ENCODE measurements around the gene ACSBG1. TPM values are rescaled to one million over a fixed set of nuclear protein-coding genes. Genes with fewer than 3 reads are reported as not detected.
A peak's percentile ranks its signal among the peaks of the same experiment; 100 is the strongest.

Gene ACSBG1
- total RNA-seq, 1 donor from 2014 or later, result 3.4 TPM

DNA sequence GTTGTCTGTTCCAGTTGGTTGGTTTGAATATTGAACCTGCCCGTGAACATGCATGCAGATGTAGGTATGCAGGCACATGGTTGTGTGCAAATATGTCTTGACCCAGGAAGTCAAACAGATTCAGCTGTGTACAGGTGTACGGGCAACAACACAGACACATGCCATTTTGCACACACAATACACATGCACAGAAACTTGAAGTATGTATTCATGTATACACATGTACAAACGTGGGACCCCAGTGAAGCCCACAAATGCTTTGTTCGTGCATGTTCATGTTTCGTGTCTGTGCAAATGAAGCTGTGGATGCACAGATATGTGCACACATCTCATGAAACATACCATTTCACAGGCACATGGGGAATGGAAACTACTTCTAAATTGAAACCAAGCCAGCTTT, 54.5 kb downstream of the ACSBG1 start:
- no peak overlapping the region for H3K27ac ChIP-seq
- peak in 1 of 2 donors; percentile 52 for DNase-seq (ENCODE audit: extremely low spot score in 2 of 2)

DNA sequence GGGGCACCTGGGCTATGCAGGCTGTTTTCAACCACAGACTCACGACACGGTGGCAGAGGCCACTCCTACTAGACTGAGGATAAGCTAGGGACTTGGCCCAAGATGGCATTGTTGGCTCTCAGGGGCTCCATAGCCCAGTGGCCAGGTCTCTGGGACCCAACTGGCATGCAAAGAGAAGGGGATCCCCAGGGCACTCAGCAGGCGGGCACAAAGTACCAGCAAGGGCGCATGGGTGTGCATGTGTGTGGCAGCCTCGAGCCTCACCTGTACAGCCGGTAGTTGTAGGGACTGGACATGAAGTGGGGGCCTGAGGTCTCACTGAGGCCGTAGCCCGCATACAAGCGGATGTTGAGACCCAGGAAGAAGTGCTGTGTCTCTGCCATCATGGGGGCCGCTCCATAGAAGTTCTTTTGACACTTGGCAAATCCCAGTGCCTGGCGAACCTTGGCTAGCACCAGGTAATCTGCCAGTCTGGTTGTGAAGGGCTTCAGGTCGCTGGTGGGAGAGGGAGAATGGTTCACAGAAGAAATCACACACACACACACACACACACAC, 55.0 kb downstream of the ACSBG1 start:
- no peaks in the 10 kb centered on the region for H3K4me1 ChIP-seq
- H3K27ac ChIP-seq, result no peak overlapping the region
- TF ChIP-seq, protein P1, sequence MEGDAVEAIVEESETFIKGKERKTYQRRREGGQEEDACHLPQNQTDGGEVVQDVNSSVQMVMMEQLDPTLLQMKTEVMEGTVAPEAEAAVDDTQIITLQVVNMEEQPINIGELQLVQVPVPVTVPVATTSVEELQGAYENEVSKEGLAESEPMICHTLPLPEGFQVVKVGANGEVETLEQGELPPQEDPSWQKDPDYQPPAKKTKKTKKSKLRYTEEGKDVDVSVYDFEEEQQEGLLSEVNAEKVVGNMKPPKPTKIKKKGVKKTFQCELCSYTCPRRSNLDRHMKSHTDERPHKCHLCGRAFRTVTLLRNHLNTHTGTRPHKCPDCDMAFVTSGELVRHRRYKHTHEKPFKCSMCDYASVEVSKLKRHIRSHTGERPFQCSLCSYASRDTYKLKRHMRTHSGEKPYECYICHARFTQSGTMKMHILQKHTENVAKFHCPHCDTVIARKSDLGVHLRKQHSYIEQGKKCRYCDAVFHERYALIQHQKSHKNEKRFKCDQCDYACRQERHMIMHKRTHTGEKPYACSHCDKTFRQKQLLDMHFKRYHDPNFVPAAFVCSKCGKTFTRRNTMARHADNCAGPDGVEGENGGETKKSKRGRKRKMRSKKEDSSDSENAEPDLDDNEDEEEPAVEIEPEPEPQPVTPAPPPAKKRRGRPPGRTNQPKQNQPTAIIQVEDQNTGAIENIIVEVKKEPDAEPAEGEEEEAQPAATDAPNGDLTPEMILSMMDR (IDR thresholded peaks at IDR 0.05), result no peak
- TF ChIP-seq POLR2AphosphoS5 (IDR thresholded peaks at IDR 0.05; ENCODE audit: insufficient read depth in 1 of 2, low read depth in 1 of 2), result no peak
- TF ChIP-seq POLR2A (IDR thresholded peaks at IDR 0.05), result no peak

More for the DNA sequence above, 54.5 kb downstream of the ACSBG1 start:
- H3K4me3 ChIP-seq, result no peak overlapping the region
- TF ChIP-seq, protein P1 (IDR thresholded peaks at IDR 0.05), result no peak
- no peaks in the 10 kb centered on the region for H3K36me3 ChIP-seq
- no peaks in the 10 kb centered on the region for H3K9me3 ChIP-seq
- no peaks in the 10 kb centered on the region for H3K4me1 ChIP-seq
- H3K27me3 ChIP-seq, result no peaks in the 10 kb centered on the region
- intact Hi-C loops (cut with DNase I), result no loop called here

DNA sequence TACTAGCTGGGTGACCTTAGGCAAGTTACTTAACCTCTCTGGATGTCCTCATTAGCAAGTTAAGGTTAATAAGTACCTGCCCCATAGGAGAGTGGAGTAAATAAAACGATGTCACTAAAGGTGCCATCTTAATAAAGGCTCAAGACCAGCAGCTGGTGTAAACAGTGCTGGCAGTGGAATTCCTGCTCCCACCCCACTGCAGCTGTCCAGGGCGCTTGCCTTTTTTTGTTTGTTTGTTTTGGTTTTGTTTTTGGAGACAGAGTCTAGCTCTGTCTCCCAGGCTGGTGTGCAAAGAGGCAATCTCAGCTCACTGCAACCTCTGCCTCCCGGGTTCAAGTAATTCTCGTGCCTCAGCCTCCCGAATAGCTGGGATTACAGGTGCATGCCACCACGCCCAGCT, 56.3 kb downstream of the ACSBG1 start:
- TF ChIP-seq POLR2AphosphoS5 (IDR thresholded peaks at IDR 0.05; ENCODE audit: insufficient read depth in 1 of 2, low read depth in 1 of 2) (no peak), POLR2A (IDR thresholded peaks at IDR 0.05) (no peak)
- Histone ChIP-seq H3K4me1 (no peaks in the 10 kb centered on the region), H3K27ac (no peak overlapping the region), H3K4me3 (no peak overlapping the region), H3K27me3 (no peaks in the 10 kb centered on the region), H3K9me3 (no peaks in the 10 kb centered on the region), H3K36me3 (no peaks in the 10 kb centered on the region)
- DNase-seq (ENCODE audit: extremely low spot score in 2 of 2), result no peak
- intact Hi-C loops (cut with DNase I), result no loop called here

More for the DNA sequence above, 55.0 kb downstream of the ACSBG1 start:
- Histone ChIP-seq H3K4me3 (no peak overlapping the region), H3K36me3 (no peaks in the 10 kb centered on the region), H3K27me3 (no peaks in the 10 kb centered on the region), H3K9me3 (no peaks in the 10 kb centered on the region)
- intact Hi-C loops (cut with DNase I), result no loop called here
- DNase-seq (ENCODE audit: extremely low spot score in 2 of 2), result no peak

DNA sequence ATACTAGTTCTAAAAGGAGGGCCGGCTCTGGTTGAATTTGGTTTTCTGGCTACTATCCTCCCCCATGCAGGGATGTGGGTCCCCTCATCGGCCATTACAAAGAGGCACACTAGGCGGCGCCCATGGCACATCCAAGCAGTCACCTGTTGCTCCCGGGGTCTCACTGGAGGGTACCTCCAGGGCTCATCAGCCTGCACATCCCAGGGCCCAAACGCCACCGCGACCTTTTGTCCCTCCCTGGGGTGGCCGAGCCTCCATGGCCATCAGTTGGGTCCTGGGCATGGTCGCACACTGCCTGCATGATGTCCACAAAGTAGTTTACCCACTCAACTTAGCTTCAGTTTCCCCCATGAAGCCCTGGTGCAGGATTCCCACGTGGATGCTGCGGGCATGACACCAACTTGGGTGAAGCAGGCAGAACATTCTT, 56.9 kb downstream of the ACSBG1 start:
- H3K4me1 ChIP-seq, result no peaks in the 10 kb centered on the region
- no peaks in the 10 kb centered on the region for H3K36me3 ChIP-seq
- no peak overlapping the region for H3K4me3 ChIP-seq
- no peaks in the 10 kb centered on the region for H3K9me3 ChIP-seq
- TF ChIP-seq POLR2A (IDR thresholded peaks at IDR 0.05) (no peak), POLR2AphosphoS5 (IDR thresholded peaks at IDR 0.05; ENCODE audit: insufficient read depth in 1 of 2, low read depth in 1 of 2) (no peak)
- TF ChIP-seq, protein P1 (IDR thresholded peaks at IDR 0.05), result peak in 1 of 3 experiments; percentile 29
- no peak overlapping the region for H3K27ac ChIP-seq
- no peaks in the 10 kb centered on the region for H3K27me3 ChIP-seq
- intact Hi-C loops (cut with DNase I), result no loop called here
- no peak for DNase-seq (ENCODE audit: extremely low spot score in 2 of 2)

DNA sequence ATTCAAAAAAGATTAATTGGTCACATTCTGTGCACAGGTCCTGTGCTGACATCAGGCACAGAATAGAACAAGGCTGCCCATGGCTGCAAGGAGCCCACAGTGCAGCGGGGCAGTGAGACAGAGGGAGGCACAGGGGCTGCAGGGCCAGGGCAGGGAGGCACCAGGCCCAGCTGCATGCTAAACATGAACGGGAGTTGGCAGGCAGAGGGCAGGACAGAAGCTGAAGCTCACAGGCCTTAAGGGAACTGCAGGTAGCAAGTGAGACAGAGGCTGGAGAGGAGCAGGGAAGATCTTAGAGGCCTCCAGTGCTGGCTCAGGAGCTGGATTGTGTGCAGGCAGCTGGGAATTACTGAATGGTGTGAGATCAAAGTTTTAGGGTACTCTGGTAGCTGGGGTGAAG, 59.0 kb downstream of the ACSBG1 start:
- no peaks in the 10 kb centered on the region for H3K27me3 ChIP-seq
- H3K4me3 ChIP-seq, result no peak overlapping the region
- intact Hi-C loops (cut with DNase I), result no loop called here
- peaks cover 0 to 20% of the 10 kb centered on the region in 2 donors for H3K36me3 ChIP-seq
- H3K27ac ChIP-seq, result no peak overlapping the region
- H3K9me3 ChIP-seq, result no peaks in the 10 kb centered on the region
- no peaks in the 10 kb centered on the region for H3K4me1 ChIP-seq
- DNase-seq (ENCODE audit: extremely low spot score in 2 of 2), result no peak
- TF ChIP-seq POLR2AphosphoS5 (IDR thresholded peaks at IDR 0.05; ENCODE audit: insufficient read depth in 1 of 2, low read depth in 1 of 2) (no peak), POLR2A (IDR thresholded peaks at IDR 0.05) (no peak)
- TF ChIP-seq, protein P1 (IDR thresholded peaks at IDR 0.05), result no peak

All from vagina (tissue), 2 donors.